ENCODE results near the gene YBX3.

The YBX3 gene

DNA sequence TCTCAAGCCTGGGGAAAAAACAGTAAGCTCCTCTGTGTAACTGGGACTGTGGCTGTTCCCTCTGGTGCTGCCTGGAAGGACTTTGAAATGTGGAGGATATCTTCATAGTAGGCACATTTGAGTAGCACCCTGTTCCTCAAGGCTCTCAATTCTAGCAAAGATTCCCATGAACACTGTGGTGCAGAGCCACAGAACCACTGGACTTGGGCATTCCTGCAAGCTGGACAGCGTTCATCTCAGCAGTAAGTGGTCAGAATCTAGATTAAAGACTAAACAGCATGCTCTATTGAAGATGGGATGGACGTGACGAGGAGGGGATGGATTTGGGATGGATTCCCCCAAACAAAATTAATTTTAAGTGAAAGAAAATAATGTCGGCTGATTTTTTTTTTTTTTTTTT is 9.4 kb upstream of the YBX3 start:
- Histone ChIP-seq H3K4me1 (ENCODE audit: control insufficient read depth in 1 of 2, insufficient read depth in 1 of 2, low read depth in 1 of 2, low read length in 1 of 2) (no peaks in the 10 kb centered on the region), H3K4me3 (ENCODE audit: low read depth in 1 of 2, low read length in 1 of 2) (no peak overlapping the region), H3K27me3 (peaks cover 15% of the 10 kb centered on the region), H3K27ac (no peak overlapping the region), H3K36me3 (no peaks in the 10 kb centered on the region), H3K9me3 (no peaks in the 10 kb centered on the region)
- TF ChIP-seq CTCF (IDR thresholded peaks at IDR 0.05): no peak

- H3K27me3 ChIP-seq: peaks cover 15% of the 10 kb centered on the region
Measured at GRCh38 chr12:10732066-10732465, 8.9 kb upstream of the YBX3 start.

DNA sequence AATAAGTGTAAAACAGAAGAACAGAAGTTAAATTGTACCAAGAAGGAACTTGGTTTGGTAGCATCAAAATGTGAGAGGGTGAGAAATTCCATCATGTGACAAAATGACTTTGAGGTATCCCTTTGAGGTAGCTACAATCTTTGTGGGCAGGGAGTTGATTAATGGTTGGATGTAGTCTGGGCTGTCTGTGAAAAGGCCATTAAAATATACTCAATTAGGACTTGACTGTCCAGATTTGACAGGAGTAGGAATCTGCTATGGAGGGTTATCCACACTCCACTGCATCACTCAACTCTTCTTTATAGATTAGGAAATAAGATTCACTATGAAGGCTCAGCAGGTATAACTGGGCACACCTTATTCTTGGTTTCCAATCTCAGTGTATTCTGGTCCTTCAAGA is 7.4 kb upstream of the YBX3 start:
- H3K36me3 ChIP-seq: no peaks in the 10 kb centered on the region
- H3K4me3 ChIP-seq (ENCODE audit: low read depth in 1 of 2, low read length in 1 of 2): no peak overlapping the region
- peaks cover 25% of the 10 kb centered on the region for H3K27me3 ChIP-seq
- H3K9me3 ChIP-seq: no peaks in the 10 kb centered on the region
- no peak overlapping the region for H3K27ac ChIP-seq
- H3K4me1 ChIP-seq (ENCODE audit: control insufficient read depth in 1 of 2, insufficient read depth in 1 of 2, low read depth in 1 of 2, low read length in 1 of 2): no peaks in the 10 kb centered on the region
- no peak for TF ChIP-seq CTCF (IDR thresholded peaks at IDR 0.05)

More at GRCh38 chr12:10732066-10732465, 8.9 kb upstream of the YBX3 start:
- Histone ChIP-seq H3K27ac (no peak overlapping the region), H3K4me3 (ENCODE audit: low read depth in 1 of 2, low read length in 1 of 2) (no peak overlapping the region), H3K36me3 (no peaks in the 10 kb centered on the region), H3K4me1 (ENCODE audit: control insufficient read depth in 1 of 2, insufficient read depth in 1 of 2, low read depth in 1 of 2, low read length in 1 of 2) (no peaks in the 10 kb centered on the region), H3K9me3 (no peaks in the 10 kb centered on the region)
- TF ChIP-seq CTCF (IDR thresholded peaks at IDR 0.05): no peak

DNA sequence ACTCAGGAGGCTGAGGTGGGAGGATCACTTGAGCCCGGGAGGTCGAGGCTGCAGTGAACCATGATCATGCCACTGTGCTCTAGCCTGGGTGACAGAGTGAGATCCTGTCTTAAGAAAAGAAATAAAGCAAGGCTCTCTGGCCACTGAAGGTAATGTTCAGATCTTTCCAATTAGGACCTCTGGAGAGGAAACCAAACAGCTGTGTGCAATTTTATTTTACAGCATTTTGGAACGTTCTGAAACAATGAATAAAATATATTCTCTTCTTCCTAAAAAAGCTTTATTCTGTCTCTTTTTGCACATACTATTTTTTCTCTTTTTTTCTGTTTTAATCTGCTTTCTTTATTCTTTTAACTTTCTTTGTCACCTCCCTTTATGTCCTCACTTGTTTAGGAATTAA is 5.0 kb upstream of the YBX3 start:
- Histone ChIP-seq H3K9me3 (no peaks in the 10 kb centered on the region), H3K27me3 (peaks cover 49% of the 10 kb centered on the region), H3K36me3 (no peaks in the 10 kb centered on the region), H3K4me1 (ENCODE audit: control insufficient read depth in 1 of 2, insufficient read depth in 1 of 2, low read depth in 1 of 2, low read length in 1 of 2) (peaks cover 6 to 7% of the 10 kb centered on the region in 2 experiments), H3K4me3 (ENCODE audit: low read depth in 1 of 2, low read length in 1 of 2) (no peak overlapping the region), H3K27ac (no peak overlapping the region)
- no peak for TF ChIP-seq CTCF (IDR thresholded peaks at IDR 0.05)

DNA sequence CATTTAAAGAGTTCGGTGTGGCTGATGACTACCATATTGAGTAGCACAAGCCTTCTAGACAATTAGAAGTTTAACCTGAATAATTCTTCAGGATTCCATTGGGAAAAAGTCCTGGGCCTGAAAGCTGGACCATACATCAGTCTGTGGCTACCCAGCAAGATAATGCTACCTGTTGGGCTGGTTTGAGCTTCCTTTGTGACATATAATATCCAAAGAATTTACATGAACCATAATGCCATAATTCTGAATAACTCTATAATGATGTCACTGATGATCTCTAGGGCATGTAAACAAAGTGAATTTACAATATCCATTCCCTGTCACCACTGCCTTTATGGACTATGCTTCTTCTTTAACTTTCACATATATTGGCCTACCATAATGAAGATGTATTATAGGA is 3.8 kb upstream of the YBX3 start:
- H3K27me3 ChIP-seq: peaks cover 61% of the 10 kb centered on the region
- no peaks in the 10 kb centered on the region for H3K9me3 ChIP-seq
- H3K36me3 ChIP-seq: no peaks in the 10 kb centered on the region
- no peak for TF ChIP-seq CTCF (IDR thresholded peaks at IDR 0.05)
- no peak overlapping the region for H3K27ac ChIP-seq
- H3K4me3 ChIP-seq (ENCODE audit: low read depth in 1 of 2, low read length in 1 of 2): no peak overlapping the region
- H3K4me1 ChIP-seq (ENCODE audit: control insufficient read depth in 1 of 2, insufficient read depth in 1 of 2, low read depth in 1 of 2, low read length in 1 of 2): peaks cover 13 to 17% of the 10 kb centered on the region in 2 experiments

GRCh38 chr12:10725003-10725402 is 1.9 kb upstream of the YBX3 start:
- no peak for TF ChIP-seq CTCF (IDR thresholded peaks at IDR 0.05)
- H3K27me3 ChIP-seq: peaks cover 57% of the 10 kb centered on the region
- H3K4me1 ChIP-seq (ENCODE audit: control insufficient read depth in 1 of 2, insufficient read depth in 1 of 2, low read depth in 1 of 2, low read length in 1 of 2): peaks cover 19 to 21% of the 10 kb centered on the region in 2 experiments
- no peak overlapping the region for H3K4me3 ChIP-seq (ENCODE audit: low read depth in 1 of 2, low read length in 1 of 2)
- no peak overlapping the region for H3K27ac ChIP-seq
- no peaks in the 10 kb centered on the region for H3K9me3 ChIP-seq
- H3K36me3 ChIP-seq: no peaks in the 10 kb centered on the region
